ENCODE results near the gene ARHGAP19. TPM values are rescaled to one million over a fixed set of nuclear protein-coding genes. Genes with fewer than 3 reads are reported as not detected.

ARHGAP19 gene
- total RNA-seq, 4 donors from 2014 or later = 37.5 to 109 (median 77.7) TPM

DNA sequence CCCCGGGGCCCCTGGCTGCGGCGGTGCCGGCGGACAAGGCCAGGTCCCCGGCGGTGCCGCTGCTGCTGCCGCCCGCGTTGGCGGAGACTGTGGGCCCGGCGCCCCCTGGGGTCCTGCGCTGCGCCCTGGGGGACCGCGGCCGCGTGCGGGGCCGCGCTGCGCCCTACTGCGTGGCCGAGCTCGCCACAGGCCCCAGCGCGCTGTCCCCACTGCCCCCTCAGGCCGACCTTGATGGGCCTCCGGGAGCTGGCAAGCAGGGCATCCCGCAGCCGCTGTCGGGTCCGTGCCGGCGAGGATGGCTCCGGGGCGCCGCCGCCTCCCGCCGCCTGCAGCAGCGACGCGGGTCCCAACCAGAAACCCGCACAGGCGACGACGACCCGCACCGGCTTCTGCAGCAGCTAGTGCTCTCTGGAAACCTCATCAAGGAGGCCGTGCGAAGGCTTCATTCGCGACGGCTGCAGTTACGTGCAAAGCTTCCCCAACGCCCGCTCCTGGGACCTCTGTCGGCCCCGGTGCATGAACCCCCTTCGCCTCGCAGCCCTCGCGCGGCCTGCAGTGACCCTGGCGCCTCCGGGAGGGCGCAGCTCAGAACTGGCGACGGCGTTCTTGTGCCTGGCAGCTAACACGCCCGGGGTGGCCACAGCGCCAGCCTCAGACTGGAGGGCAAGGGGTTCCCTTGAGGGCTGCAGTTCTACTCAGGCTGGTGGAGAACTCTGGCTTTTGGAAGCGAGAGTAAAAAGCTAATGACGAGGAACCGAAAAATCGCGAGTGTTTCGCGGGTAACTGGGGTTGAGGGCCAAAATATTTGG, 27.4 kb upstream of the ARHGAP19 start:
- Histone ChIP-seq H3K4me1 (peaks cover 0 to 30% (median 10%) of the 10 kb centered on the region in 4 donors), H3K36me3 (no peaks in the 10 kb centered on the region), H3K27me3 (no peaks in the 10 kb centered on the region), H3K9me3 (no peaks in the 10 kb centered on the region), H3K4me3 (peak overlapping the region; percentile 47 to 74 (median 68)), H3K27ac (peak overlapping the region; percentile 83 to 98 (median 94))
- 1 to 2% methylated on average over 37 to 46 of the region's 83 CpGs for WGBS, 2 donors
- DNase-seq (ENCODE audit: low spot score in 2 of 2) = peak in 1 of 2 donors; percentile 5
- no peak for TF ChIP-seq POLR2A (IDR thresholded peaks at IDR 0.05)
- TF ChIP-seq EP300 (IDR thresholded peaks at IDR 0.05) = peak in 1 of 2 donors; percentile 20
- TF ChIP-seq, protein P1, sequence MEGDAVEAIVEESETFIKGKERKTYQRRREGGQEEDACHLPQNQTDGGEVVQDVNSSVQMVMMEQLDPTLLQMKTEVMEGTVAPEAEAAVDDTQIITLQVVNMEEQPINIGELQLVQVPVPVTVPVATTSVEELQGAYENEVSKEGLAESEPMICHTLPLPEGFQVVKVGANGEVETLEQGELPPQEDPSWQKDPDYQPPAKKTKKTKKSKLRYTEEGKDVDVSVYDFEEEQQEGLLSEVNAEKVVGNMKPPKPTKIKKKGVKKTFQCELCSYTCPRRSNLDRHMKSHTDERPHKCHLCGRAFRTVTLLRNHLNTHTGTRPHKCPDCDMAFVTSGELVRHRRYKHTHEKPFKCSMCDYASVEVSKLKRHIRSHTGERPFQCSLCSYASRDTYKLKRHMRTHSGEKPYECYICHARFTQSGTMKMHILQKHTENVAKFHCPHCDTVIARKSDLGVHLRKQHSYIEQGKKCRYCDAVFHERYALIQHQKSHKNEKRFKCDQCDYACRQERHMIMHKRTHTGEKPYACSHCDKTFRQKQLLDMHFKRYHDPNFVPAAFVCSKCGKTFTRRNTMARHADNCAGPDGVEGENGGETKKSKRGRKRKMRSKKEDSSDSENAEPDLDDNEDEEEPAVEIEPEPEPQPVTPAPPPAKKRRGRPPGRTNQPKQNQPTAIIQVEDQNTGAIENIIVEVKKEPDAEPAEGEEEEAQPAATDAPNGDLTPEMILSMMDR (IDR thresholded peaks at IDR 0.05) = no peak

DNA sequence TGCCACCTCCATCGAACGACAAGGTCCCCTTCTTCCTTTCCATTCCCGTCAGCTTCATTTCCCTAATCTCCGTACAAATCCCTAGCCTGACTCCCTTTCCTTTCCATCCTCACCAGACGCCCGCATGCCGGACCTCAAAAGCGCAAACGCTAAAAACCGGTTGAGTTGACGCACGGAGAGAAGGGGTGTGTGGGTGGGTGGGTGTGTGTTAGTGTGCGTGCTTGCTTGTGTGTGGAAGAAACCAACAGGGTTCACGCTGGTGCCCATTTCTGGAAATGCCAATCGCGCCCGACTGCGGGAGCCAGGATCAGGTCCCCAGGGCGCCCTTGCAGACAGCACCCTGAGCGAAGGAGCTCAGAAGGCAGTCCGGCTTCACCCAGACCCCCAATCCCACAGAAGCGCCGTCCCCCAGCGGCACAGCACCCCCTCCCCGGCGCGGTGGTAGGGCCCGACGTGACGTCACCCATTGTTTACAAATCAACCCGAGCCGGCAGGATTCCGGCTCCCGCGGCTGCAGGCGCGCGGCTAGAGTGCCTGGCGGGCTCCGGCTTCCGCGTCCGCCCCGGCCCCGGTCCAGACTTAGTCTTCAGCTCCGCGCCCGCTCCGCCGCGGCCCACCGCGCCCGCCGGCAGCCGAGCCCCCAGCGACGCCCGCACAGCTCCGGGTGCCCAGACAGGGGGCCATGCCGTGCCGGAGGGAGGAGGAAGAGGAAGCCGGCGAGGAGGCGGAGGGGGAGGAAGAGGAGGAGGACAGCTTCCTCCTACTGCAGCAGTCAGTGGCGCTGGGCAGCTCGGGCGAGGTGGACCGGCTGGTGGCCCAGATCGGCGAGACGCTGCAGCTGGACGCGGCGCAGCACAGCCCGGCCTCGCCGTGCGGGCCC, 26.6 kb upstream of the ARHGAP19 start, which contains the start of gene FRAT1:
FRAT1 (plus strand) TSS at position 500 of the 880 bp plus-strand sequence; CDS start at position 683, 183 bp downstream.
- TF ChIP-seq, protein P1 (IDR thresholded peaks at IDR 0.05) = peak in 2 of 5 experiments; percentile 48 to 55
- TF ChIP-seq POLR2A (IDR thresholded peaks at IDR 0.05) = peak; percentile 82 to 83
- peak; percentile 70 to 81 for TF ChIP-seq EP300 (IDR thresholded peaks at IDR 0.05)

DNA sequence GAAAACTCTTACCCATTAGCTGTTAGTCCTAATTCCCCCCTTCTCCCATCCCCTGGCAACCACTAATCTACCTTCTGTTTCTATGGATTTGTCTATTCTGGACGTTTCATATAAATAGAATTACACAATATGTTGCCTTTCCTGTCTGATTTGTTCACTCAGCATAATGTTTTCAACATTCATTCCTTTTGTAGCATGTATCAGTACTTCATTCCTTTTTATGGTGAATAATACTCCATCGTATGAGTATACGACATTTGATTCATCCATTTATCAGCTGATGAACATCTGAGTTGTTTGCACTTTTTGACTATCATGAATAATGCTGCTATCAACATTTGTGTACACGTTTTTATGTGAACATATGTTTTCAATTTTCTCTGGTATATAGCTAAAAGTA, 22.2 kb upstream of the ARHGAP19 start:
- Histone ChIP-seq H3K4me3 (no peak overlapping the region), H3K9me3 (no peaks in the 10 kb centered on the region), H3K4me1 (peaks cover 0 to 6% (median 0%) of the 10 kb centered on the region in 4 donors), H3K27ac (no peak overlapping the region), H3K27me3 (no peaks in the 10 kb centered on the region), H3K36me3 (no peaks in the 10 kb centered on the region)
- TF ChIP-seq, protein P1 (IDR thresholded peaks at IDR 0.05) = no peak
- no peak for TF ChIP-seq EP300 (IDR thresholded peaks at IDR 0.05)
- TF ChIP-seq POLR2A (IDR thresholded peaks at IDR 0.05) = no peak
- no peak for DNase-seq (ENCODE audit: low spot score in 2 of 2)
- WGBS, 2 donors = 52 to 57% methylated on average over 4 of the region's 4 CpGs

More for the DNA sequence above, 26.6 kb upstream of the ARHGAP19 start, which contains the start of gene FRAT1:
- 1% methylated on average over 43 to 78 of the region's 79 CpGs for WGBS, 2 donors
- Histone ChIP-seq H3K4me1 (peaks cover 0 to 30% (median 10%) of the 10 kb centered on the region in 4 donors), H3K27ac (peak within 1 kb of the TSS; percentile 83 to 98 (median 94)), H3K4me3 (peak within 1 kb of the TSS; percentile 59 to 74 (median 68)), H3K9me3 (no peaks in the 10 kb centered on the region), H3K27me3 (no peaks in the 10 kb centered on the region), H3K36me3 (no peaks in the 10 kb centered on the region)
- DNase-seq (ENCODE audit: low spot score in 2 of 2) = peak; percentile 78 to 91

DNA sequence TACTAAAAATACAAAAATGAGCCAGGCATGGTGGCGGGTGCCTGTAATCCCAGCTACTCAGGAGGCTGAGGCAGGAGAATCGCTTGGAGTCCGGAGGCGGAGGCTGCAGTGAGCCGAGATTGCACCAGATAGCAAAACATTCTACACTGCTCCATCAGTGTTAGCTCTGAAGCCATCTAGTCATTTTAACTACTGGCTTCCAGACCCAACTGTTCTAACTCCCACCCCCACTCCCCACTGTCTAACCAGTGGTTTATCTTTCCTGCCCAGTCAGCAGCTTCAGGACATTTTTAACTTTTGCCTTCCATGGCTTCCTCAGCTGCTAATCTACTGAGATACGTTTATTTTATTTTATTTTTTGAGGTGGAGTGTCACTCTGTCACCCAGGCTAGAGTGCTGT, 20.5 kb upstream of the ARHGAP19 start:
- no peaks in the 10 kb centered on the region for H3K27me3 ChIP-seq
- H3K9me3 ChIP-seq = no peaks in the 10 kb centered on the region
- H3K4me3 ChIP-seq = no peak overlapping the region
- H3K27ac ChIP-seq = no peak overlapping the region
- no peak for TF ChIP-seq EP300 (IDR thresholded peaks at IDR 0.05)
- TF ChIP-seq, protein P1 (IDR thresholded peaks at IDR 0.05) = no peak
- no peaks in the 10 kb centered on the region for H3K4me1 ChIP-seq
- H3K36me3 ChIP-seq = no peaks in the 10 kb centered on the region
- DNase-seq (ENCODE audit: low spot score in 2 of 2) = no peak
- 81 to 85% methylated on average over 6 of the region's 6 CpGs for WGBS, 2 donors

Measured in tibial nerve (tissue), 4 donors.